Activated CD8-positive, alpha-beta memory T cell treated with anti-CD3 and anti-CD28 coated beads, Interleukin-2, amount 50 U/mL, for 4 hours (primary cell): ENCODE data around the gene PPFIBP1.
"Not testable (repeated sequence)": the region's sequence is repeated elsewhere in the genome, so short reads cannot be mapped to it uniquely, and the experiment has no call there.

Experiments
- DNase-seq: peaks from one replicate; pipeline ENCODE4 v3.0.0-alpha.2; 2020

Gene PPFIBP1

GRCh38 chr12:27544858-27545257, 20.9 kb downstream of the PPFIBP1 start:
- not testable (repeated sequence) for DNase-seq

GRCh38 chr12:27545665-27546064, 21.7 kb downstream of the PPFIBP1 start:
- DNase-seq = no peak

- no peak for DNase-seq
Observed at GRCh38 chr12:27547592-27547991, 23.6 kb downstream of the PPFIBP1 start.

- DNase-seq = no peak
Observed at GRCh38 chr12:27548301-27549199, 24.5 kb downstream of the PPFIBP1 start.

GRCh38 chr12:27549236-27549800, 25.3 kb downstream of the PPFIBP1 start:
- no peak for DNase-seq

- DNase-seq = no peak
Observed at GRCh38 chr12:27549801-27550652, 26.0 kb downstream of the PPFIBP1 start.

- DNase-seq = no peak
Observed at GRCh38 chr12:27550653-27550975, 26.6 kb downstream of the PPFIBP1 start.

GRCh38 chr12:27551172-27551840, 27.3 kb downstream of the PPFIBP1 start:
- DNase-seq = no peak

- no peak for DNase-seq
Observed at GRCh38 chr12:27552235-27552634, 28.2 kb downstream of the PPFIBP1 start.

- no peak for DNase-seq
Observed at GRCh38 chr12:27552886-27553560, 29.0 kb downstream of the PPFIBP1 start.

GRCh38 chr12:27553941-27554340, 29.9 kb downstream of the PPFIBP1 start:
- DNase-seq = no peak

GRCh38 chr12:27554421-27555186, 30.6 kb downstream of the PPFIBP1 start:
- DNase-seq = no peak

- DNase-seq = no peak
Observed at GRCh38 chr12:27555361-27555760, 31.4 kb downstream of the PPFIBP1 start.

- no peak for DNase-seq
Observed at GRCh38 chr12:27555925-27556778, 32.1 kb downstream of the PPFIBP1 start.

GRCh38 chr12:27560126-27560525, 36.1 kb downstream of the PPFIBP1 start:
- DNase-seq = no peak

- DNase-seq = no peak
Observed at GRCh38 chr12:27561535-27562350, 37.7 kb downstream of the PPFIBP1 start.

GRCh38 chr12:27564612-27565213, 40.7 kb downstream of the PPFIBP1 start:
- DNase-seq = no peak

GRCh38 chr12:27566159-27566558, 42.2 kb downstream of the PPFIBP1 start:
- no peak for DNase-seq

GRCh38 chr12:27566626-27567025, 42.6 kb downstream of the PPFIBP1 start:
- no peak for DNase-seq
